CD4-positive, alpha-beta T cell treated with Interferon gamma for 1 hour (primary cell): ENCODE data around the gene FKBP3.
A peak's percentile ranks its signal among the peaks of the same experiment; 100 is the strongest.
"Not testable (repeated sequence)": the region's sequence is repeated elsewhere in the genome, so short reads cannot be mapped to it uniquely, and the experiment has no call there.

ENCODE experiments used
- DNase-seq: peaks from one replicate; pipeline ENCODE4 v3.0.0-alpha.2; 2020

Gene FKBP3

GRCh38 chr14:45112896-45113781 is 21.1 kb downstream of the FKBP3 start:
- no peak for DNase-seq

DNA sequence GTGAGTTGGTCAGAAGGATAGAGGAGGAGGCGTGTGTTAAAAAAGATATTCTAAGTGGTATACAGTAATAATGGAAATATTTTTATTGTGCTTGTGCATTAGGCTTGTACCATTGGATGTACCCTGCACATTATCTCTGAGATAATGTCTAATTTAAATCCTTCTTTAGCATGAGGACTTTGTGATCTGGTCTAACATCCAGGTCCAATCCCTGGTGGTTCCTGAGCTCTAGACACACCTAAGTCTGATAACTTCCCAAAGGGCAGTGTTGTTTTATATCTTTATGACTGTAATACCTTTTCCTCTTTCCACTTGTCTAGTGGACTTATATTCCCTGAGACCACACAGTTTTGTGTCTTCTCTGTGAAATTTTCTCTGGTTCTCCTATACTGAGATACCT is 29.7 kb downstream of the FKBP3 start:
- DNase-seq = no peak

DNA sequence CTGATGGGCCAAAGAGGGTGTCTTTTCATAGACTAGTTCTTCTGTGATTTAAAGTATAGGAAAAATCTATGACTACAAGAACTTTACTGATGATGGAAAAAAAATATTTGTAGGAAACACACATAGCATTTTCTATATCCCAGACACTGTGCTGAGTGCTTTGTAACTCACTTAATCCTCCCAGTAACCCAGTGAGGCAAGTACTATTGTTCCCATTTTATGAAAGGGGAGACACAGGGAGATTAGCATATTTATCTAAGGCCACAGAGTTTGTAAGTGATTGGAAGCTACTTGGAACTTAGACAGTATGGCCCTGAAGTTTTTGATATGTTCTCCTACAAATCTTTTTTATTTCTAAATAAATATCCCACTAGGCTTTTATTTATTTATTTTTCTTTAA is 30.5 kb downstream of the FKBP3 start:
- DNase-seq = no peak

DNA sequence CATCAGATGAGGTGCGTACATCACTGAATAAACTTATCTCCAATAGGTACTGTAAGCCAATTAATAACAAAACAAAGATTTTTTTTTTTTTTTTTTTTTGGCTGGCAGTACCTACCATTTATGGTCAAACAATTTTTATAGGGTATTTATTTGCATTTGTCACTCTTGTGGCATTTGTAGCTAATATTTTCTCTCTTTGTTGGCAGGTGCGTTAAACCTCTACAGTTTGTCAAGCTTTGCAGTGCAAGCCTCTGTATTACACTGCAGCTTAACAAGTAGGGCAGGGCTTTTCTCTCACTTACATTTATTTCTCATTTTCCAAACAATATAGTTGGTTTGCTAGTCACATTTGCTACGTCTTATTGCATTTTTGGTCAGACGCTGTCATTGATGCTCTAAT is 38.1 kb downstream of the FKBP3 start:
- DNase-seq = no peak

GRCh38 chr14:45095143-45095542 is 39.1 kb downstream of the FKBP3 start:
- DNase-seq = no peak

- no peak for DNase-seq
Observed at GRCh38 chr14:45094275-45094674, 40.0 kb downstream of the FKBP3 start.

- no peak for DNase-seq
Observed at GRCh38 chr14:45091710-45092109, 42.6 kb downstream of the FKBP3 start.

- DNase-seq = no peak
Observed at GRCh38 chr14:45089813-45090212, 44.5 kb downstream of the FKBP3 start.

GRCh38 chr14:45084946-45085346 is 49.3 kb downstream of the FKBP3 start:
- no peak for DNase-seq

GRCh38 chr14:45083976-45084722 is 50.1 kb downstream of the FKBP3 start, which contains the start of gene PRPF39:
Gene PRPF39, plus strand, starts transcription at chr14:45084116. Its CDS starts 11,124 bp downstream, at chr14:45095240.
- DNase-seq = peak; percentile 95

DNA sequence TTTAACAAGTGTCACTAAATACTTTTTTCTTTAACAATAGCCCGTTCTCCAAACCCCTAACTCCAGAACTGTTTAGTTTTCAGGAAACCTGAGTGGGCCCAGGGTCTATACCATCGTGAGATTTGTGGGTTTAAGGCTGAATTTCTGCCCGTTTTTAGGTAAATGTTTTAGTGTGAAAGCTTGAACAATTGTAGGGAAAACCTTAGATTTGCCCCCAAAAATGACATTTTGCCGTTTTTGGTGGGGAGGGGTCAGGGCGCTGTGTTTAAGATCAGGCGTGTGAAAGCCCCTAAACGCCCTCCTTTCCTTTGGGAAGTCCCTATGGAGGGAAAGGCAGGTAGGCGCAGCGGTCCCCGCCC is 50.7 kb downstream of the FKBP3 start:
- DNase-seq = no peak

DNA sequence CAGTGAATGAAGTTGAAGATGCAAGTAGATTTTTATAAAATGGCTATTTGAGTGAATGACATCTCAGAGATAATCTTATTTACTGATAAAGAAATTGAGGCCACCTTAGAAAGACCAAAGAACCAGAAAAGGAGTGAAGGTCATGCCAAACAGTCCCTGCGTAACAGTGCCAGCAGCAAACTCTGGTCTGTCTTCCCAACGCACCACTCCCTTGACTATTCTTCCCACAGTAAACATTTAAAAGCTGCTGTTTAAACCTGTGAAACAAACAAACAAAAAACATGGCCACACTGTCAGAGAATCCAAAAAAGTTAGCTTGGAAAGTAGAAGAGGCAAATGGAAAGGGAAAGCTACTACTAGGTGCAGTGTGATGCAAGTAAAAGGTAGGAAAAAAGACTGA is 51.9 kb downstream of the FKBP3 start:
- no peak for DNase-seq

DNA sequence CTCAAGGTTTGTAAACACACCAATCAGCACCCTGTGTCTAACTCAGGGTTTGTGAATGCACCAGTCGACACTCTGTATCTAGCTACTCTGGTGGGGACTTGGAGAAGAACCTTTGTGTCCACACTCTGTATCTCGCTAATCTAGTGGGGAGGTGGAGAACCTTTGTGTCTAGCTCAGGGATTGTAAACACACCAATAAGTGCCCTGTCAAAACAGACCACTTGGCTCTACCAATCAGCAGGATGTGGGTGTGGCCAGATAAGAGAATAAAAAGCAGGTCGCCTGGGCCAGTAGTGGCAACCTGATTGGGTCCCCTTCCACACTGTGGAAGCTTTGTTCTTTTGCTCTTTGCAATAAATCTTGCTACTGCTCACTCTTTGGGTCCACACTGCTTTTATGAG is 53.2 kb downstream of the FKBP3 start:
- DNase-seq = not testable (repeated sequence)

GRCh38 chr14:45080416-45080968 is 53.8 kb downstream of the FKBP3 start:
- not testable (repeated sequence) for DNase-seq

DNA sequence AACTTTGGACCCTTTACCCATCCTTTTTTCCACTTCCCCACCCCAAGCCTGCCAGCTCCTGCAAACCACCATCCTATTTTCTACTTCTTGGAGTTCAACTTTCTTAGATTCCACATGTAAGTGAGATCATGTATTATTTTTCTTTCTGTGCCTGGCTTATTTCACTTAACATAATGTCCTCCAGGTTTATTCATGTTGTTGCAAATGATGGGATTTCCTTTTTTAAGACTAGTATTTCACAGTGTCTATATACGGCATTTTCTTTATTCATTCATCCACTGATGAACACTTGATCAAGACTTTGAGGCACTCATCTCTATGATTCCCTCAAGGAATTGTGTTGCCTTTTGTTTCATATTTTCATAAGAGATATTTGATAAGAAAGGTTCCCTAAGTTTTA is 56.0 kb downstream of the FKBP3 start:
- no peak for DNase-seq

- DNase-seq = no peak
Observed at GRCh38 chr14:45073231-45073879, 60.9 kb downstream of the FKBP3 start.

GRCh38 chr14:45072126-45072525 is 62.2 kb downstream of the FKBP3 start:
- no peak for DNase-seq

GRCh38 chr14:45070215-45070614 is 64.1 kb downstream of the FKBP3 start:
- DNase-seq = no peak

GRCh38 chr14:45068396-45068795 is 65.9 kb downstream of the FKBP3 start:
- no peak for DNase-seq

GRCh38 chr14:45066667-45067066 is 67.6 kb downstream of the FKBP3 start:
- DNase-seq = no peak

DNA sequence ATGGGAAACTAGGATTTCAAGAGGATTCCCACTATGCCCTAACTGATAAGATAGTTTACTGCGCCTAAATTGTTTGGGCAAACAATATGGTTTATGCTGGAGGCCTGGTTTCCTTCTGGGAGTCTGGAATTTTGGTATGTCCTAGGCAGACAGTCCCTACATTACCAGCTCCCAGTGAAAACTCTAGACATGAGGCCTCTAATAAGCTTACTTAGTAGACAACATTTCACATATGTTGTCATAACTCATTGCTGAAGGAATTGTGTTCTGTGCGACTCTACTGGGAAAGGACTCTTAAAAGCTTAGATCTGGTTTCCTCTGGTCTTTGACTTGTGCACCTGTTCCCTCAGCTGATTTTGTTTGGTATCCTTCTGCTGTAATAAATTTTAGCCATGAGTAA is 68.3 kb downstream of the FKBP3 start:
- DNase-seq = no peak
